HEK293 (cell line): ENCODE data around the gene ULBP2.
A peak's percentile ranks its signal among the peaks of the same experiment; 100 is the strongest.

Experiments used
- AEBP2 ChIP-seq: fragments of 450-650 bp; formaldehyde crosslinking; IDR thresholded peaks from 2 replicates; pipeline ENCODE4 v1.5.1; 2016; ENCODE audit warnings: missing biosample characterization, missing genetic modification characterization, borderline replicate concordance
- BCL11A ChIP-seq: fragments of 450-650 bp; formaldehyde crosslinking; IDR thresholded peaks from 2 replicates; pipeline ENCODE4 v1.5.1; 2016; ENCODE audit warnings: low read depth, missing biosample characterization, missing genetic modification characterization
- CTCF ChIP-seq: fragments of 450-650 bp; formaldehyde crosslinking; IDR thresholded peaks from 2 replicates; pipeline ENCODE4 v1.5.1; 2016; ENCODE audit warnings: missing biosample characterization, missing genetic modification characterization
- KLF1 ChIP-seq: fragments of 450-650 bp; formaldehyde crosslinking; IDR thresholded peaks from 2 replicates; pipeline ENCODE4 v1.5.1; 2016; ENCODE audit warnings: missing biosample characterization, missing genetic modification characterization
- KLF9 ChIP-seq: fragments of 450-650 bp; formaldehyde crosslinking; IDR thresholded peaks from 2 replicates; pipeline ENCODE4 v1.5.1; 2016; ENCODE audit warnings: missing biosample characterization, missing genetic modification characterization, low read depth
- MYNN ChIP-seq: fragments of 450-650 bp; formaldehyde crosslinking; IDR thresholded peaks from 2 replicates; pipeline ENCODE4 v1.5.1; 2016; ENCODE audit warnings: missing biosample characterization, missing genetic modification characterization, borderline replicate concordance
- TCF7L2 ChIP-seq: IDR thresholded peaks from 2 replicates; pipeline ENCODE4 v1.6.1; 2011; ENCODE audit warnings: low read depth, mild to moderate bottlenecking, inconsistent platforms, low read length, moderate library complexity, borderline replicate concordance
- TRIM28 ChIP-seq: IDR thresholded peaks from 2 replicates; pipeline ENCODE4 v1.6.1; 2011; ENCODE audit warnings: low read length, control low read depth, borderline replicate concordance
- ZBTB1 ChIP-seq: fragments of 450-650 bp; formaldehyde crosslinking; IDR thresholded peaks from 2 replicates; pipeline ENCODE4 v1.5.1; 2016; ENCODE audit warnings: missing biosample characterization, missing genetic modification characterization
- ZBTB11 ChIP-seq: fragments of 450-650 bp; formaldehyde crosslinking; conservative IDR thresholded peaks from 2 replicates; pipeline ENCODE4 v1.5.1; 2016; ENCODE audit warnings: low read depth, missing biosample characterization, missing genetic modification characterization
- ZBTB21 ChIP-seq: fragments of 450-650 bp; formaldehyde crosslinking; IDR thresholded peaks from 2 replicates; pipeline ENCODE4 v1.5.1; 2017; ENCODE audit warnings: missing biosample characterization, missing genetic modification characterization
- ZBTB49 ChIP-seq: fragments of 450-650 bp; formaldehyde crosslinking; IDR thresholded peaks from 2 replicates; pipeline ENCODE4 v1.5.1; 2016; ENCODE audit warnings: missing biosample characterization, missing genetic modification characterization, low read depth
- ZBTB6 ChIP-seq: fragments of 450-650 bp; formaldehyde crosslinking; IDR thresholded peaks from 2 replicates; pipeline ENCODE4 v1.5.1; 2017; ENCODE audit warnings: missing biosample characterization, missing genetic modification characterization
- ZFP69B ChIP-seq: fragments of 450-650 bp; formaldehyde crosslinking; IDR thresholded peaks from 2 replicates; pipeline ENCODE4 v1.5.1; 2016; ENCODE audit warnings: missing biosample characterization, missing genetic modification characterization
- ZNF10 ChIP-seq: fragments of 450-650 bp; formaldehyde crosslinking; IDR thresholded peaks from 2 replicates; pipeline ENCODE4 v1.5.1; 2017; ENCODE audit warnings: missing biosample characterization, missing genetic modification characterization
- ZNF112 ChIP-seq: fragments of 450-650 bp; formaldehyde crosslinking; IDR thresholded peaks from 2 replicates; pipeline ENCODE4 v1.5.0; 2017; ENCODE audit warnings: missing biosample characterization, missing genetic modification characterization
- ZNF140 ChIP-seq: fragments of 450-650 bp; formaldehyde crosslinking; IDR thresholded peaks from 2 replicates; pipeline ENCODE4 v1.5.1; 2016; ENCODE audit warnings: missing biosample characterization, missing genetic modification characterization
- ZNF155 ChIP-seq: fragments of 450-650 bp; formaldehyde crosslinking; IDR thresholded peaks from 2 replicates; pipeline ENCODE4 v1.5.1; 2016; ENCODE audit warnings: missing biosample characterization, missing genetic modification characterization
- ZNF174 ChIP-seq: fragments of 450-650 bp; formaldehyde crosslinking; IDR thresholded peaks from 2 replicates; pipeline ENCODE4 v1.5.0; 2017; ENCODE audit warnings: missing biosample characterization, mild to moderate bottlenecking, missing genetic modification characterization
- ZNF202 ChIP-seq: fragments of 450-650 bp; formaldehyde crosslinking; IDR thresholded peaks from 2 replicates; pipeline ENCODE4 v1.5.1; 2016; ENCODE audit warnings: missing biosample characterization, missing genetic modification characterization, borderline replicate concordance
- ZNF239 ChIP-seq: fragments of 450-650 bp; formaldehyde crosslinking; IDR thresholded peaks from 2 replicates; pipeline ENCODE4 v1.5.1; 2016; ENCODE audit warnings: missing biosample characterization, missing genetic modification characterization
- ZNF354C ChIP-seq: fragments of 450-650 bp; formaldehyde crosslinking; IDR thresholded peaks from 2 replicates; pipeline ENCODE4 v1.5.1; 2016; ENCODE audit warnings: missing biosample characterization, missing genetic modification characterization, low read depth, borderline replicate concordance
- ZNF394 ChIP-seq: fragments of 450-650 bp; formaldehyde crosslinking; IDR thresholded peaks from 2 replicates; pipeline ENCODE4 v1.5.1; 2016; ENCODE audit warnings: missing biosample characterization, missing genetic modification characterization, mild to moderate bottlenecking, moderate library complexity, borderline replicate concordance
- ZNF501 ChIP-seq: fragments of 450-650 bp; formaldehyde crosslinking; IDR thresholded peaks from 2 replicates; pipeline ENCODE4 v1.5.1; 2016; ENCODE audit warnings: missing biosample characterization, missing genetic modification characterization
- ZNF623 ChIP-seq: fragments of 450-650 bp; formaldehyde crosslinking; IDR thresholded peaks from 2 replicates; pipeline ENCODE4 v1.5.1; 2016; ENCODE audit warnings: missing biosample characterization, missing genetic modification characterization
- ZNF658 ChIP-seq: fragments of 450-650 bp; formaldehyde crosslinking; IDR thresholded peaks from 2 replicates; pipeline ENCODE4; 2016; ENCODE audit warnings: missing biosample characterization, missing genetic modification characterization
- ZNF707 ChIP-seq: fragments of 450-650 bp; formaldehyde crosslinking; IDR thresholded peaks from 2 replicates; pipeline ENCODE4 v1.5.1; 2016; ENCODE audit warnings: missing biosample characterization, missing genetic modification characterization
- ZNF768 ChIP-seq: fragments of 450-650 bp; formaldehyde crosslinking; IDR thresholded peaks from 2 replicates; pipeline ENCODE4 v1.5.1; 2018; ENCODE audit warnings: missing biosample characterization, mild to moderate bottlenecking, missing genetic modification characterization
- ZNF776 ChIP-seq: fragments of 450-650 bp; formaldehyde crosslinking; IDR thresholded peaks from 2 replicates; pipeline ENCODE4 v1.5.0; 2017; ENCODE audit warnings: missing biosample characterization, missing genetic modification characterization, borderline replicate concordance
- ZNF777 ChIP-seq: fragments of 450-650 bp; formaldehyde crosslinking; IDR thresholded peaks from 2 replicates; pipeline ENCODE4 v1.5.1; 2017; ENCODE audit warnings: missing biosample characterization, missing genetic modification characterization, borderline replicate concordance

Gene ULBP2

GRCh38 chr6:149990661-149991471 lies 49.1 kb downstream of the ULBP2 start (continued):
- TF ChIP-seq ZNF140 (tag by site-specific recombination) (no peak), ZNF501 (tag by site-specific recombination) (peak; percentile 72; the same call in 1 of the 2 replicates), BCL11A (tag by site-specific recombination) (no peak), ZBTB1 (tag by site-specific recombination) (no peak), ZNF112 (tag by site-specific recombination) (no peak), ZNF623 (tag by site-specific recombination) (no peak), ZNF776 (no peak), ZNF239 (tag by site-specific recombination) (no peak), KLF1 (tag by site-specific recombination) (no peak), ZNF768 (tag by site-specific recombination) (no peak), ZNF174 (tag by site-specific recombination) (no peak), TCF7L2 (no peak), ZNF202 (no peak), ZFP69B (tag by site-specific recombination) (0 out of 2 replicates have a peak, but pooled peaks have one; percentile 15), ZBTB11 (tag by site-specific recombination) (0 out of 2 replicates have a peak, but pooled peaks have one; percentile 18), ZNF658 (tag by site-specific recombination) (no peak), ZNF707 (tag by site-specific recombination) (no peak), CTCF (tag by site-specific recombination) (peak; percentile 56), AEBP2 (tag by site-specific recombination) (no peak), TRIM28 (no peak), ZBTB49 (tag by site-specific recombination) (no peak), MYNN (tag by site-specific recombination) (no peak), ZNF394 (no peak), ZBTB6 (tag by site-specific recombination) (no peak), ZBTB21 (peak; percentile 20; the same call in 1 of the 2 replicates), ZNF10 (tag by site-specific recombination) (peak; percentile 86), KLF9 (tag by site-specific recombination) (no peak), ZNF354C (no peak), ZNF155 (no peak), ZNF777 (tag by site-specific recombination) (peak; percentile 50; the same call in 1 of the 2 replicates)
